Measurements from ENCODE around the gene ABCF2. TPM values are rescaled to one million over a fixed set of nuclear protein-coding genes. Genes with fewer than 3 reads are reported as not detected.

ABCF2 gene
- total and polyA plus RNA-seq, 8 donors: 7.1 to 13.6 (median 11.0) TPM

DNA sequence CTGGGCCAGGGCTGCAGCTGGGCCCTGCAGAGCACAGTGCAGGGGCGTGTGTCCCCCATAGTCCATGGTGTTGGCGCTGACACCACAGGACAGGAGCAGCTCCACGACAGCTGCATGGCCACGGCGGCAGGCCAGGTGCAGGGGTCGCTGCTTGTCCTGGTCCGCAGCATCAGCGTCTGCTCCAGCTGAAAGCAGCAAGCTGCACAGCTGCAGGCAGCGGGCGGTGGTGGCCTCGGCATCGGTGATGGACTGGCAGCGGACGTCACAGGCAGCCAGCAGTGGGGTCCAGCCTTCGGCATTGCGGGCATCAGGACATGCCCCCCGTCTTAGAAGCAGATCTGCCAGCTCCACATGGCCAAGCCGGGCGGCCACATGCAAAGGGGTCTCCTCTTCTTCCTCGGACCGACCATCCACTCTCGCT is 46.0 kb downstream of the ABCF2 start:
- Histone ChIP-seq H3K4me3 (no peak overlapping the region), H3K27ac (no peak overlapping the region), H3K27me3 (no peaks in the 10 kb centered on the region), H3K36me3 (no peaks in the 10 kb centered on the region), H3K9me3 (no peaks in the 10 kb centered on the region), H3K4me1 (no peaks in the 10 kb centered on the region)
- intact Hi-C loops (cut with DNase I): no loop called here
- DNase-seq (no peak), FAIRE-seq (no peak), ATAC-seq (no peak)
- TF ChIP-seq CTCF (IDR thresholded peaks at IDR 0.05): no peak
- 71 to 80% methylated on average over 21 to 22 of the region's 22 CpGs for WGBS, 2 donors

DNA sequence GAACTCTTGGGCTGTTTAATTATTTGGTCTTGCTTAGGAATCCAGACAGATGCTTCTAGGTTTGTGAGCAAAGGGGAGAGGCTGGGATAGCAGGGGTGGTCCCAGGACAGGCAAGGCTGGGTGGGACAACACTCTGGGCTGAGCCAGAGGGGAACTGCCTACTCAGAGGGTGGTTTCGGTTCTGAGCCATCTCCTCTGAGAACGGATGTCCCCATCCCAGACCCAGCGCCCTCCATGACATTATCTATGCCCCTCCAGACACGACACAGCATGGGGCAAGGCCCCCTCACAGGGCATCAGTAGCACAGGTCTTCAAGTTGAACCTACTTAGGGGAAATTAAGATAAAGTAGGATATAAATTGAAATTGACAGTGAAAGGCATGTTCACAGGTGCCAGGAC is 47.1 kb downstream of the ABCF2 start:
- no peak for DNase-seq
- WGBS, 2 donors: 61 to 65% methylated on average over 4 of the region's 4 CpGs
- intact Hi-C loops (cut with DNase I): no loop called here
- no peak for FAIRE-seq
- Histone ChIP-seq H3K4me3 (no peak overlapping the region), H3K4me1 (no peaks in the 10 kb centered on the region), H3K27ac (no peak overlapping the region), H3K36me3 (no peaks in the 10 kb centered on the region), H3K9me3 (no peaks in the 10 kb centered on the region), H3K27me3 (peaks cover 0 to 4% (median 0%) of the 10 kb centered on the region in 4 donors)
- no peak for ATAC-seq
- TF ChIP-seq CTCF (IDR thresholded peaks at IDR 0.05): no peak

GRCh38 chr7:151179287-151179860 is 47.6 kb downstream of the ABCF2 start:
- 65 to 71% methylated on average over 8 of the region's 8 CpGs for WGBS, 2 donors
- H3K9me3 ChIP-seq: no peaks in the 10 kb centered on the region
- no peaks in the 10 kb centered on the region for H3K4me1 ChIP-seq
- no peak overlapping the region for H3K4me3 ChIP-seq
- FAIRE-seq: no peak
- ATAC-seq: no peak
- no peak for DNase-seq
- no peaks in the 10 kb centered on the region for H3K36me3 ChIP-seq
- TF ChIP-seq CTCF (IDR thresholded peaks at IDR 0.05): no peak
- no peak overlapping the region for H3K27ac ChIP-seq
- peaks cover 0 to 5% (median 2%) of the 10 kb centered on the region in 4 donors for H3K27me3 ChIP-seq
- intact Hi-C loops (cut with DNase I): no loop called here

- FAIRE-seq (no peak), ATAC-seq (no peak), DNase-seq (no peak)
- intact Hi-C loops (cut with DNase I): no loop called here
- Histone ChIP-seq H3K9me3 (no peaks in the 10 kb centered on the region), H3K36me3 (no peaks in the 10 kb centered on the region), H3K4me1 (no peaks in the 10 kb centered on the region), H3K27ac (no peak overlapping the region), H3K27me3 (peaks cover 0 to 9% (median 3%) of the 10 kb centered on the region in 4 donors), H3K4me3 (no peak overlapping the region)
- 59 to 66% methylated on average over 2 of the region's 2 CpGs for WGBS, 2 donors
- no peak for TF ChIP-seq CTCF (IDR thresholded peaks at IDR 0.05)
Measured at GRCh38 chr7:151178831-151179230, 48.2 kb downstream of the ABCF2 start.

- H3K36me3 ChIP-seq: no peaks in the 10 kb centered on the region
- H3K27me3 ChIP-seq: peaks cover 0 to 9% (median 3%) of the 10 kb centered on the region in 4 donors
- no peaks in the 10 kb centered on the region for H3K9me3 ChIP-seq
- intact Hi-C loops (cut with DNase I): no loop called here
- no peak overlapping the region for H3K27ac ChIP-seq
- no peak for TF ChIP-seq CTCF (IDR thresholded peaks at IDR 0.05)
- no peak for ATAC-seq
- WGBS, 2 donors: 79 to 86% methylated on average over 9 of the region's 9 CpGs
- no peak for DNase-seq
- H3K4me1 ChIP-seq: no peaks in the 10 kb centered on the region
- no peak for FAIRE-seq
- no peak overlapping the region for H3K4me3 ChIP-seq
Measured at GRCh38 chr7:151178236-151178635, 48.8 kb downstream of the ABCF2 start.
